Cardiac septum (tissue), 1 donor: ENCODE results near the gene PLXNA4. TPM values are rescaled to one million over a fixed set of nuclear protein-coding genes. Genes with fewer than 3 reads are reported as not detected.

Experiments
- DNase-seq: peaks from one replicate; pipeline ENCODE4 v3.0.0-alpha.2; 2020; ENCODE audit warnings: low spot score
- intact Hi-C: fragments of 100-400 bp; cut with DNase I; formaldehyde crosslinking; loops from one replicate; pipeline ENCODE4 v1.14.0; 2022
- total RNA-seq: library from RNA; stranded (reverse); fragmentation: NEBNext Ultra II Directional; extraction: Animal tissue kit (Norgen Biotek cat#: 25700); gene quantifications from one replicate; pipeline ENCODE4 v1.2.1, GENCODE V29; 2021
- donor health status: DM: no; HTN: no; CAD: no.

Gene PLXNA4
- total RNA-seq, 1 donor from 2014 or later, result 12.8 TPM

GRCh38 chr7:132279718-132280117 lies 296.6 kb downstream of the PLXNA4 start:
- intact Hi-C loops, result no loop called here
- DNase-seq, result no peak

GRCh38 chr7:132276976-132277725 lies 299.1 kb downstream of the PLXNA4 start:
- DNase-seq, result no peak
- intact Hi-C loops, result no loop called here

GRCh38 chr7:132276234-132276630 lies 300.0 kb downstream of the PLXNA4 start:
- intact Hi-C loops, result no loop called here
- no peak for DNase-seq

- intact Hi-C loops, result no loop called here
- DNase-seq, result no peak
Measured at GRCh38 chr7:132275416-132276233, 300.6 kb downstream of the PLXNA4 start.

DNA sequence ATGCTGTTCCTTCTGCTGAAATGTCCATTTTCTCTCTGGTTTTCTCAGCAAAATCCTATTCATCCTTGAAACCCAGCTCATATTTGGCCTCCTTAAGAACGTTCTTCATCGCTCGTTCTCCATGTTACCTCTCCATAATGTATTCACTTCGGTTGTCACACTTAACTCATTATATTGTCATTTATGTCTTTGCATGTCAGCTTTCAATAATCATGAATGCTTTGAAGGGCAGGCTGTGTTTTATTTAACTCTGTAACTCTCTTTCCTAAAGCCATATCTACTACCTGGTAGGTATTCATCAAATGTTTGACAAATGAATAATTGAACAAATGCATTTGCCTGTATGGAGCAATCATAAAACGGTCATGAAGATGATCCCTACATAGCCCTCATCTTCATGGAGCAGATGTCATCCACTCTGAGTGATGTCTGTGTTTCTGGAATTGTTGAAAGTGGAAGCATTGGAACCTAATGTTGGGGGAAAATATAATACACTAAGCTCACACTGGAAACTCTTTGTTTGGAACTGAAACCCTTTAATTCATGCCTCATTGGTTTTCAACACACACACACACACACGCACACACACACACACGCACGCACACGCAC lies 303.4 kb downstream of the PLXNA4 start:
- intact Hi-C loops, result no loop called here
- DNase-seq, result no peak

DNA sequence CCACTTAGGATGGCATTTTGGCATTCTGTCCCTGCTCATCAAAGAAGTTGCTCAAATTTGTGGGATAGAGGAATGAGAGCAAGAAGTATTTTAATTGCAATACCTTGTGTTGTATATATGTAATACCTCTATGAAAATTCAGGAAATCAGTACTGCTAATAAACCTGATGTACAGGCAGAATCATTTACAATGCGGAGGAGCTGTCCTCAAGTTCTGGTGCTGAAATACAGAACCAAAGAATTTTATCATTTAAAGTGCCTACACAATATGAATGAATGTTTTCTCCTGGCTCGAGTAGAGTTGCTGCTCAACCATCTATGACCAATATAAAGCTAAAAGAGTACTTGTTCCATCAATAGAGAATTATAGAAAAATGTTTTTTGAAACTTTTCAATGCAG lies 305.8 kb downstream of the PLXNA4 start:
- no peak for DNase-seq
- intact Hi-C loops, result no loop called here

GRCh38 chr7:132269718-132270117 lies 306.6 kb downstream of the PLXNA4 start:
- intact Hi-C loops, result no loop called here
- no peak for DNase-seq

DNA sequence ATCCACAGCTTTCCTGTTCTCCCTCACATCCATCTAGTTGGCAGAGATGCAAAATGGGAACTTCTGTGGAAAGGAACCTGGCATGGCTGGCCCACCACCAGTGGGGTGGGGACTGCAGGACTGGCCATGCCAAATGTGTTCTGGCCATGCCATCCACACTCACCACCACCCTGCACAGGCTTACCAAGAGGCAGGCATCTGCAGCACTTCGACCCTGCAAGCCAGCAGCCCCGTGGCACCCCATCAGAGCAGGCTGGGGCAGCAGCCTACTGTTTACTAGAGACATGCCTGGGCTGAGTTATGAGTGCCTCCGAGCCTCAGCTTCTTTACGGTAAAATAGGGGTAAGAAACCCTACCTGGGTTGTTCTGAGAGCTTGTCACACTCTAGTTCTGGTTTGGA lies 313.1 kb downstream of the PLXNA4 start:
- DNase-seq, result no peak
- intact Hi-C loops, result no loop called here

DNA sequence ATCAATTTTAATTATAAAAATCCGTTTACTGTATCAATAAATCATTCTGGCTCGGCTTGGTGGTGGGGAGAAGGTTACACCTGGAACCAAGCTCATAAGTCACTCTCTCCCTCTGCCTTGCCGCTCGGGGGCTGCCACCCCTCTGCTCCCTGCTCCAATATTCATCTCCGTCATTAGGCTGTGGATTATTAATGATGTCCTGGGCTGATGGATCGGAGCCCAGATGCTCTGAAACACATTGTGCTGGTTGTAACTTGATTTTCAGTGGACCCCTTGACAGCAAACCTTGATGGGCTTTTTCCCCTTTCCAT lies 314.2 kb downstream of the PLXNA4 start:
- no peak for DNase-seq
- intact Hi-C loops, result no loop called here

- intact Hi-C loops, result no loop called here
Measured at GRCh38 chr7:132261327-132262159, 314.7 kb downstream of the PLXNA4 start.

DNA sequence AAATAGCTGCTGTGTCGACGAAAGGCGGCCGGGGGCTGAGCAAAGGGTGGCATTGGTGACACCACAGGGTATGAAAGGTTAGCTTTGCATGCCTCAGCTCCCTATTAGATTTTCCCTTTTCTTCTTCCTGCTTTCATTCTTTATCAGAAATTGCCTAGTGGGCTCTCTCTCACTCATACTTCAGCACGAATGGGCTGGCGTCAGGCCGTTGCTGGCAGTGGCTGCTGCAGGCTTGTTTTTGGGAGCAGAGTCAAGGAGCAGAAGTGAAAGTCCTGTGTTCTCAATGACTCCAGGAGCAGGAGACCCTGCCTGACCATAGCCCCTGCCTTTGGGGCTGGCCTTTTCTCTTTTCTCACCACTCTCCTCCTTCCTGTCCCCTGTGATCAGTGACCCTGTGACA lies 318.0 kb downstream of the PLXNA4 start:
- intact Hi-C loops, result no loop called here
- peak; percentile 39 for DNase-seq

More at GRCh38 chr7:132261327-132262159, 314.7 kb downstream of the PLXNA4 start:
- peak; percentile 36 for DNase-seq

DNA sequence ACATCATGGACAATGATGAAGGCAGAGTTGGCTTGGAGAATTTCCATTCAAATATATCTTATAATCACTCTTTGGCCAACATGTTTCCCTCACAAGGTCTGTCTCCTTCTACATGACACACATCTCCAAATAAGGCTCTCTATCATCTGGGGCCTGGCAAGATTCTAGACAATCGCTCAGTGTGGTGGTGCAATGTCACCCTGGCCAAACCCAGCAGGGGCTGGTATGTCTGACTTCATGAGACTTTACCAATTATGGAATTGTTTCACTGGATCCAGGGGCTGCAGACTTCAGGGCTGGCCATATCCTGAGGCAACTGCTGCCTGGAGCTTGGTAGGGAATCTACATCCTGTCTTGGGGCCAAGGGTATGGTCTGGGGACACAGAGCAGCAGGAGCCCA lies 319.0 kb downstream of the PLXNA4 start:
- peak; percentile 35 for DNase-seq
- intact Hi-C loops, result no loop called here

- peak; percentile 67 for DNase-seq
- intact Hi-C loops, result no loop called here
Measured at GRCh38 chr7:132256721-132257212, 319.5 kb downstream of the PLXNA4 start.

DNA sequence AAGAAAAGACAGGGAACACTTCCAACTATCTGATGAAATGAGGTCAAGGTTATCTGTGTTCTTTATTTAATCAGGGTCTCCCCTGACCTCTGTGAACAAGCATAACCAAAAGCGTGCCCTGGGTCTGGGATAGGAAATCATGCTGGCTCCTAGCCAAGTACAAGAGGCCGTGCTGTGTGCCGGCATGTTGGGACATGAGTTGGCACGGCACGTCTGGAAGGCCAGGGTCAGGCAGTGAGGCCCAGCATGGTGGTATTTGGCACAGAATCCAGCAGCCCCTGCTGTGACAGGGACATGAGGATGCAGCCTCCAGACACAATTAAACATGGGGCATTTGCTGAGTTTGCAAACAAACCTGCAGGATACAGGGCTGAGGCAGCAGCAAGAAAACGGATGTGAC lies 320.4 kb downstream of the PLXNA4 start:
- peak; percentile 75 for DNase-seq
- intact Hi-C loops, result no loop called here

DNA sequence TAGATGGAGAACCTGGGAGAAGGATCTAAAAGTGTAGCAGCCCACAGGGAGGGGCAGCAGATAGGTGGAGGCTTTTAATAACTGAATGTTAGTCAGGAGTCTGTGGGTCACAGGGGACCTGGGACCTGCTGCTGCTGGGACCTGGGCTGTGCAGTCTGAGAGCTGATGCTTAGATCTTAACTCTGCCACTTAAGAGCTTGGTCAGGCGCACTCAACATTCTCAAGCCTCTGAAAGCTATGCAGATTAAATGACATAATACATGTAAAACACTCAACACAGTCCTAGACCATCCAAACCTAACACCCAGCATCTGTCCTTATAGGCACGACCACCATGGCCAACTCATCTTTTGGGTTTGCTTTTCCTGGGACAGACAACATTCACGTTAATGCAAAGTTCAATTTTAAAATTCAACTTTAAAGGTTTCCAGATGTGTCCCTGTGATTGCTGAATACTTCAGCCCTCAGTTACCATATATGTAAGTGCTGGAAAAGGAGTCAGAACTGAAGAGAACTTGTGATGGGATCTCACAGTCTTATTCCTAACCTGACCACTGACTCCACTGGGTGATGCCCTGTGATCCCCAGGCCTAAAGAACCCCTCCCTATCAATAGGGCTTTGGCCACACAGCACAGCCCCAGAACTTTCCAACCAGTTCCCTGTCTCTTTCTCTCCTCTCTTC lies 321.0 kb downstream of the PLXNA4 start:
- peak; percentile 43 for DNase-seq
- intact Hi-C loops, result no loop called here

DNA sequence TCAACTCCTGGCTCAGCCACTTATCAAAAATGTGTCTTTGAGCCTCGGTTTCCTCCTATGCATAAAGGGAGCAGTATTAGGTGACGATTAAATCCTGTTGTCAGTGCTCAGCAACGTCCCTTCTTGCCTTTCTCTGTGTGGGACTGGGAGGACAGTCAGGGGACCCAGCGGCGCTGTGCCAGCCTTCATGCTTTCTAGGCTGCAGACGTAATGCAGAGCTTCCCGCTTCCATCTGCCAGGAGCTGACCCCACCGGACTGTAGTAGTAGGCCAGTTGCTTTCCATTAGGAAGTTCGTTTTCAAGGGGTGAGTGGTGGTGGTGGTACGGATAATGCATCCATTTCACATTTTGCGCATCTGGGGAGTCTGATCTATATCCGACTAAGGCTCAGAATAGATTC lies 321.8 kb downstream of the PLXNA4 start:
- peak; percentile 56 for DNase-seq
- intact Hi-C loops, result no loop called here

GRCh38 chr7:132252793-132253100 lies 323.5 kb downstream of the PLXNA4 start:
- intact Hi-C loops, result loop anchor here (1.0 kb wide), 1 partner anchor 248 kb away; no protein-coding TSS in a partner anchor
- no peak for DNase-seq

DNA sequence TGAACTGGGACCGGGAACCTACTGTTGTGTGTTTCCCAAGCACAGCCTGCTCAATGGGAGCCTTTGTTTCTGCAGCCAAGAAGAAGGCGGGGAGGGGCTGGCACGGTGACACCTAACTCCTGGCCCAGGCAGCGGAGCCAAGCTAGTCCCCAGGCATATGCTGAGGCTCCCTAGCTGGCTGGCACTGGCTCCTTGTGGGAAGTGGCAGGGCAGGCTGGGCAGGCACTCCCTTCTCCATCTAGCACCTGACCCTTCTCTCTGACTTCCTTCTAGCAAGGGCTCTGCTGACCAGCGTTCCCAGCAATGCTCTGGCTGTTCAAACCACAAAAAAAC lies 325.0 kb downstream of the PLXNA4 start:
- intact Hi-C loops, result no loop called here
- DNase-seq, result no peak
